HepG2 (cell line): ENCODE measurements around the gene MTG1. TPM values are rescaled to one million over a fixed set of nuclear protein-coding genes. Genes with fewer than 3 reads are reported as not detected.

Experiments used
- CSRNP1 ChIP-seq: sonication (generic); formaldehyde crosslinking; IDR thresholded peaks from 2 replicates; pipeline ENCODE4 v1.8.1; 2023; ENCODE audit warnings: mild to moderate bottlenecking, missing genetic modification reagents
- FOSL1 ChIP-seq: sonication (generic); formaldehyde crosslinking; IDR thresholded peaks from 2 replicates; pipeline ENCODE4 v1.9.0; 2021; ENCODE audit warnings: missing genetic modification reagents, borderline replicate concordance
- ZBED4 ChIP-seq: sonication (generic); formaldehyde crosslinking; IDR thresholded peaks from 2 replicates; pipeline ENCODE4 v1.4.0; 2020; ENCODE audit warnings: missing genetic modification reagents, borderline replicate concordance
- ZNF510 ChIP-seq: sonication (generic); formaldehyde crosslinking; IDR thresholded peaks from 2 replicates; pipeline ENCODE4 v1.4.0; 2020; ENCODE audit warnings: low read depth, mild to moderate bottlenecking, missing genetic modification reagents
- polyA plus RNA-seq, 8 experiments: library from polyadenylated mRNA; depleted of rRNA in 3 of 8; stranded (reverse) in 7 of 8; unstranded in 1 of 8; fragments of >200 nt; fragmentation: Illumina TruSeq in 4 of 8; extraction: Trizol in 4 of 8; gene quantifications; 2 replicates each; pipeline versions ENCODE4 v1.2.1 to v1.2.3, GENCODE V29; 2011 to 2016; ENCODE audit warnings: low read depth in 4 of 8, missing spikeins in 1 of 8, mixed read lengths in 1 of 8; ENCODE audit not compliant: insufficient read depth in 1 of 8
- total RNA-seq, 5 experiments: library from RNA; depleted of rRNA; stranded (reverse); fragments of >200 nt; fragmentation: Illumina TruSeq; extraction: Trizol; gene quantifications; 2 replicates each; pipeline ENCODE4 v1.2.3, GENCODE V29; 2016; ENCODE audit warnings: low read depth in 1 of 5
- TF ChIP-seq, protein P1 (sequence below): IDR thresholded peaks from 2 replicates; pipeline ENCODE4 v1.6.1; 2016; ENCODE audit warnings: control low read depth

MTG1 gene
- total and polyA plus RNA-seq, 2 of the 13 experiments (the other 11 are each of a cell fraction or from before 2014, with no cell fraction given): 42.0 to 103 TPM

DNA sequence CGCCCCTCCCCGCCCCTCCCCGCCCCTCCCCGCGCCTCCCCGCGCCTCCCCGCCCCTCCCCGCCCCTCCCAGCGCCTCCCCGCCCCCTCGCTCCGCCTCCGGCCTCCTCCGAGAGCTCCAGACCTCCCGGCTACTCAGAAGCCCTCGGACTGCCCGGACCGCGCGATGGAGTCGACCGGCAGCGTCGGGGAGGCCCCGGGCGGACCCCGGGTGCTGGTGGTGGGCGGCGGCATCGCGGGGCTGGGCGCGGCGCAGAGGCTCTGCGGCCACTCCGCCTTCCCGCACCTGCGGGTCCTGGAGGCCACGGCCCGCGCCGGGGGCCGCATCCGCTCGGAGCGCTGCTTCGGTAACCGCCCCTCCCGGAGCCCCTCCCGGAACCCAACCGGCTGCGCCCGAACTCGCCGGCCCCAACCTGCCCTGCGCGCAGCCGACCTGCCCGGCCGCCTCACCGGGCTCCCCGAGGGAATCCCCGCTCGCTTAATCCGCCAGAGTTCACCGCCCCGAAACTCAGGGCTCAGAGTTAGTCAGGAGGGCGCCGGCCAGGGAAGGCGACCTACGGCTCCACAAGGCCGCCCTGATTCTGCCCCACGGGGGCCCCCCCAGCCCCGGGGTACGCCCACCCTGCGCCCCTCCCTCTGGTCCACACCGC is 14.7 kb upstream of the MTG1 start, which contains the start of gene PAOX (continued):
- no peak for TF ChIP-seq CSRNP1 (CRISPR knock-in tag)
- TF ChIP-seq ZBED4 (CRISPR knock-in tag): no peak
- TF ChIP-seq ZNF510 (CRISPR knock-in tag): no peak
- TF ChIP-seq, protein P1, sequence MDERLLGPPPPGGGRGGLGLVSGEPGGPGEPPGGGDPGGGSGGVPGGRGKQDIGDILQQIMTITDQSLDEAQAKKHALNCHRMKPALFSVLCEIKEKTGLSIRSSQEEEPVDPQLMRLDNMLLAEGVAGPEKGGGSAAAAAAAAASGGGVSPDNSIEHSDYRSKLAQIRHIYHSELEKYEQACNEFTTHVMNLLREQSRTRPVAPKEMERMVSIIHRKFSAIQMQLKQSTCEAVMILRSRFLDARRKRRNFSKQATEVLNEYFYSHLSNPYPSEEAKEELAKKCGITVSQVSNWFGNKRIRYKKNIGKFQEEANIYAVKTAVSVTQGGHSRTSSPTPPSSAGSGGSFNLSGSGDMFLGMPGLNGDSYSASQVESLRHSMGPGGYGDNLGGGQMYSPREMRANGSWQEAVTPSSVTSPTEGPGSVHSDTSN (CRISPR knock-in tag): no peak
- no peak for TF ChIP-seq FOSL1
